K562 (cell line): ENCODE results near the gene TXNRD3. TPM values are rescaled to one million over a fixed set of nuclear protein-coding genes. Genes with fewer than 3 reads are reported as not detected.

Experiments used
- ATAC-seq: fragments of 200-7000 bp; cut with Tn5 transposase; 3 replicates; pipeline ENCODE4 v1.9.1; 2020; ENCODE audit warnings: moderate library complexity
- BruUV-seq: library from RNA; stranded (reverse); fragments of 400-500 nt; replicated peaks from 2 replicates; lab custom pipeline; 2021; lab: Mats Ljungman, UMichigan
- CTCF ChIA-PET: fragments of 300-600 bp; formaldehyde crosslinking; extraction: SDS; loops from one replicate; lab custom pipeline; 2021; ENCODE audit warnings: low intra/inter-chr PET ratio; lab: Yijun Ruan, JAX
- POLR2A ChIA-PET: fragments of 300-600, 350-650 bp; sonication (Branson Sonifier 250); formaldehyde crosslinking; extraction: SDS; loops from one replicate; lab custom pipeline; 2021; ENCODE audit warnings: antibody characterized with exemption, inconsistent platforms; lab: Yijun Ruan, JAX
- DNase-seq, 4 experiments: peaks; one replicate each; pipeline versions ENCODE4 v3.0.0 to v3.0.0-alpha.2; 2011 to 2018; ENCODE audit warnings: low spot score in 3 of 4, mixed read lengths in 3 of 4; ENCODE audit errors: extremely low read depth in 1 of 4
- FAIRE-seq: peaks from 2 replicates; lab custom pipeline; 2011; peaks lifted over from hg19 to GRCh38; lab: Jason Lieb, UNC
- H2AFZ ChIP-seq: 2 replicates; pipeline ENCODE4 v1.6.0; 2011; ENCODE audit warnings: low read depth, low read length, control low read depth, inconsistent platforms
- H3K27ac ChIP-seq: fragments of 200-600 bp; 3 replicates; pipeline ENCODE4 v1.8.0; 2011; ENCODE audit warnings: low read depth, mild to moderate bottlenecking, control low read depth, inconsistent platforms, low read length, moderate library complexity, mixed read lengths; ENCODE audit errors: extremely low read depth
- H3K27me3 ChIP-seq, 2 experiments: fragments of 300-600 bp in 1 of 2; 2 replicates in 1 of 2; 3 replicates in 1 of 2; pipeline versions ENCODE4 v1.6.0 to v1.8.0; 2011; ENCODE audit warnings: inconsistent platforms in 2 of 2, low read length in 2 of 2, mild to moderate bottlenecking in 1 of 2, mixed read lengths in 1 of 2, moderate library complexity in 1 of 2; ENCODE audit not compliant: control insufficient read depth in 2 of 2, insufficient read depth in 2 of 2
- H3K36me3 ChIP-seq: fragments of 300-600 bp; 3 replicates; pipeline ENCODE4 v1.8.0; 2011; ENCODE audit warnings: mild to moderate bottlenecking, low read length, inconsistent platforms; ENCODE audit not compliant: control insufficient read depth, insufficient read depth
- H3K4me1 ChIP-seq, 2 experiments: fragments of 200-600 bp in 1 of 2; replicated peaks in 1 of 2; 2 replicates in 1 of 2; 3 replicates in 1 of 2; pipeline versions ENCODE4 v1.5.1 to v1.8.0; 2011; ENCODE audit warnings: inconsistent platforms in 2 of 2, low read length in 2 of 2, mild to moderate bottlenecking in 1 of 2, mixed read lengths in 1 of 2, moderate library complexity in 1 of 2; ENCODE audit not compliant: control insufficient read depth in 2 of 2, insufficient read depth in 2 of 2
- H3K4me2 ChIP-seq: 2 replicates; pipeline ENCODE4 v1.6.1; 2011; ENCODE audit warnings: low read length, control low read depth, inconsistent platforms, mixed read lengths; ENCODE audit not compliant: insufficient read depth
- H3K4me3 ChIP-seq: fragments of 200-600 bp; sonication (generic), shearing (Covaris generic); 2 replicates; pipeline ENCODE4 v1.5.1; 2016; ENCODE audit warnings: control low read depth, inconsistent platforms
- H3K79me2 ChIP-seq: fragments of 200-600 bp; 3 replicates; pipeline ENCODE4 v1.8.0; 2011; ENCODE audit warnings: low read length, inconsistent platforms; ENCODE audit not compliant: control insufficient read depth, insufficient read depth
- H3K9ac ChIP-seq, 2 experiments: 2 replicates each; pipeline versions ENCODE4 v1.6.0 to v1.6.1; 2011; ENCODE audit warnings: low read depth in 2 of 2, low read length in 2 of 2, control low read depth in 1 of 2, inconsistent platforms in 1 of 2, mild to moderate bottlenecking in 1 of 2, mixed read lengths in 1 of 2; ENCODE audit not compliant: insufficient read depth in 1 of 2
- H3K9me1 ChIP-seq: one replicate; pipeline ENCODE4 v1.6.0; 2011; ENCODE audit warnings: inconsistent platforms, mild to moderate bottlenecking, low read length, moderate library complexity; ENCODE audit not compliant: control insufficient read depth, insufficient read depth
- H3K9me3 ChIP-seq: replicated peaks from 2 replicates; pipeline ENCODE4 v1.5.1; 2011; ENCODE audit warnings: low read depth, low read length, inconsistent platforms; ENCODE audit not compliant: control insufficient read depth, insufficient read depth
- H4K20me1 ChIP-seq: replicated peaks from 2 replicates; pipeline ENCODE4 v1.6.1; 2011; ENCODE audit warnings: low read length, inconsistent platforms, mixed read lengths; ENCODE audit not compliant: control insufficient read depth, insufficient read depth
- CHD1 ChIP-seq: fragments of 200-600 bp; sonication (generic); IDR thresholded peaks from one replicate; pipeline ENCODE4 v1.6.1; 2012; ENCODE audit warnings: mild to moderate bottlenecking, moderate library complexity, low read length, inconsistent platforms
- KDM1A ChIP-seq, 2 experiments: fragments of 450-650 bp; IDR thresholded peaks; 2 replicates each; pipeline ENCODE4 v1.6.1; 2016; ENCODE audit warnings: mild to moderate bottlenecking in 2 of 2
- NFE2 ChIP-seq: IDR thresholded peaks from 2 replicates; pipeline ENCODE4 v1.6.1; 2014; ENCODE audit warnings: antibody characterized with exemption, low read depth
- RBM25 ChIP-seq: fragments of 200-400 bp; formaldehyde crosslinking; IDR thresholded peaks from 2 replicates; pipeline ENCODE4 v1.6.1; 2018; ENCODE audit warnings: low read length, low read depth, moderate library complexity; ENCODE audit not compliant: severe bottlenecking
- SNRNP70 ChIP-seq: fragments of 200-400 bp; formaldehyde crosslinking; optimal IDR thresholded peaks from 2 replicates; pipeline ENCODE3; 2017; ENCODE audit warnings: low read depth, low read length
- SREBF2 ChIP-seq: sonication (generic); formaldehyde crosslinking; IDR thresholded peaks from 2 replicates; pipeline ENCODE4 v1.4.0; 2020; ENCODE audit warnings: mild to moderate bottlenecking, missing genetic modification reagents
- TAL1 ChIP-seq: fragments of 450-650 bp; IDR thresholded peaks from 2 replicates; pipeline ENCODE4 v1.6.1; 2016; ENCODE audit warnings: mild to moderate bottlenecking
- WGBS: fragments of 100-300 bp; shearing (Covaris generic); methylation state at CpG from one replicate; pipeline ENCODE4 v1.1.6; 2016; ENCODE audit warnings: low coverage, mixed read lengths; ENCODE audit not compliant: insufficient coverage; ENCODE audit errors: missing lambda C conversion rate; 5-methylcytosine and 5-hydroxymethylcytosine counted together
- in situ Hi-C: fragments of 300-500 bp; cut with MboI; formaldehyde crosslinking; loops from 4 replicates; pipeline ENCODE4 v1.15.0; 2018; ENCODE audit warnings: inconsistent platforms, mixed read lengths
- intact Hi-C: fragments of 100-400 bp; cut with micrococcal nuclease; formaldehyde crosslinking; loops from 2 replicates; pipeline ENCODE4 v1.14.2; 2022
- polyA plus RNA-seq, 8 experiments: library from polyadenylated mRNA; depleted of rRNA in 4 of 8; stranded (reverse) in 5 of 8; unstranded in 3 of 8; fragments of >200 nt; fragmentation: Nextera tagmentation in 2 of 8; fragmentation: Illumina TruSeq in 1 of 8; extraction: Ambion mirVana in 2 of 8; extraction: Trizol in 1 of 8; gene quantifications; 2 replicates each; pipeline versions ENCODE4 v1.2.1 to v1.2.3, GENCODE V29; 2011 to 2014; ENCODE audit warnings: inconsistent platforms in 1 of 8, missing spikeins in 1 of 8
- total RNA-seq, 7 experiments: library from RNA; depleted of rRNA in 6 of 7; stranded (reverse); fragments of >200 nt in 6 of 7; fragmentation: Illumina TruSeq in 2 of 7; extraction: Trizol in 2 of 7; gene quantifications; 2 replicates each; pipeline versions ENCODE4 v1.2.1 to v1.2.3, GENCODE V29; 2011 to 2021; ENCODE audit warnings: low replicate concordance in 1 of 7
- TF ChIP-seq, protein P1 (sequence below): fragments of 250-450 bp; sonication (Bioruptor Pico); IDR thresholded peaks from 2 replicates; pipeline ENCODE4 v1.4.0; 2020; ENCODE audit warnings: mild to moderate bottlenecking, moderate library complexity, borderline replicate concordance
- TF ChIP-seq, protein P2 (sequence below): fragments of 450-650 bp; IDR thresholded peaks from 2 replicates; pipeline ENCODE4 v1.6.1; 2016; ENCODE audit warnings: antibody characterized with exemption
- TF ChIP-seq, protein P3 (sequence below): fragments of 250-450 bp; sonication (Bioruptor Pico); IDR thresholded peaks from 2 replicates; pipeline ENCODE4 v1.8.0; 2022; ENCODE audit warnings: moderate library complexity, mild to moderate bottlenecking, inconsistent platforms
- TF ChIP-seq, protein P4 (sequence below), 2 experiments: IDR thresholded peaks; 2 replicates each; pipeline ENCODE4 v1.6.1; 2012; ENCODE audit warnings: improper control_type of control experiment in 2 of 2, low read depth in 2 of 2, low read length in 2 of 2, borderline replicate concordance in 1 of 2

TXNRD3 gene
- total and polyA plus RNA-seq, 9 of the 15 experiments (the other 6 are each of a cell fraction or from before 2014, with no cell fraction given), result 0.96 to 2.3 (median 1.7) TPM

DNA sequence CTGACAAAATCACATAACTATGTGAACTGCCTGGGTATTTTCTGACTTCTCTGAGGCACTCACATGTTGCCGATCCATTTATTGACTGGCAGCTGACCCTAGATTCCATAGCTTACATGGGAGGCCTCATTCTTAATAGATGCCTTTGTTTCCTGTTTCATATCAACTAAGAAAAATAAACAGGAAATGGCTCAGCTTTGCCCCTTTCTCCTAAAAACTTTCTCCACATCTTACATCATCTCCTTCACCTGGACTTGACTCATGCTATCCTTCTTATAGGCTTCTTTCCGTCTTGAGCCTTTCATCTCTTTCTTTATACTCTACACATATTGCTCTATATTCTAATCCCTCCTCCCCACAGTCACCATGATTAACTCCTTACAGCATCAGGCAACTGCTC is 38.0 kb downstream of the TXNRD3 start (continued):
- no peak for TF ChIP-seq SREBF2 (CRISPR knock-in tag)
- TF ChIP-seq, protein P1, sequence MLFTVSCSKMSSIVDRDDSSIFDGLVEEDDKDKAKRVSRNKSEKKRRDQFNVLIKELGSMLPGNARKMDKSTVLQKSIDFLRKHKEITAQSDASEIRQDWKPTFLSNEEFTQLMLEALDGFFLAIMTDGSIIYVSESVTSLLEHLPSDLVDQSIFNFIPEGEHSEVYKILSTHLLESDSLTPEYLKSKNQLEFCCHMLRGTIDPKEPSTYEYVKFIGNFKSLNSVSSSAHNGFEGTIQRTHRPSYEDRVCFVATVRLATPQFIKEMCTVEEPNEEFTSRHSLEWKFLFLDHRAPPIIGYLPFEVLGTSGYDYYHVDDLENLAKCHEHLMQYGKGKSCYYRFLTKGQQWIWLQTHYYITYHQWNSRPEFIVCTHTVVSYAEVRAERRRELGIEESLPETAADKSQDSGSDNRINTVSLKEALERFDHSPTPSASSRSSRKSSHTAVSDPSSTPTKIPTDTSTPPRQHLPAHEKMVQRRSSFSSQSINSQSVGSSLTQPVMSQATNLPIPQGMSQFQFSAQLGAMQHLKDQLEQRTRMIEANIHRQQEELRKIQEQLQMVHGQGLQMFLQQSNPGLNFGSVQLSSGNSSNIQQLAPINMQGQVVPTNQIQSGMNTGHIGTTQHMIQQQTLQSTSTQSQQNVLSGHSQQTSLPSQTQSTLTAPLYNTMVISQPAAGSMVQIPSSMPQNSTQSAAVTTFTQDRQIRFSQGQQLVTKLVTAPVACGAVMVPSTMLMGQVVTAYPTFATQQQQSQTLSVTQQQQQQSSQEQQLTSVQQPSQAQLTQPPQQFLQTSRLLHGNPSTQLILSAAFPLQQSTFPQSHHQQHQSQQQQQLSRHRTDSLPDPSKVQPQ (CRISPR knock-in tag), result no peak

DNA sequence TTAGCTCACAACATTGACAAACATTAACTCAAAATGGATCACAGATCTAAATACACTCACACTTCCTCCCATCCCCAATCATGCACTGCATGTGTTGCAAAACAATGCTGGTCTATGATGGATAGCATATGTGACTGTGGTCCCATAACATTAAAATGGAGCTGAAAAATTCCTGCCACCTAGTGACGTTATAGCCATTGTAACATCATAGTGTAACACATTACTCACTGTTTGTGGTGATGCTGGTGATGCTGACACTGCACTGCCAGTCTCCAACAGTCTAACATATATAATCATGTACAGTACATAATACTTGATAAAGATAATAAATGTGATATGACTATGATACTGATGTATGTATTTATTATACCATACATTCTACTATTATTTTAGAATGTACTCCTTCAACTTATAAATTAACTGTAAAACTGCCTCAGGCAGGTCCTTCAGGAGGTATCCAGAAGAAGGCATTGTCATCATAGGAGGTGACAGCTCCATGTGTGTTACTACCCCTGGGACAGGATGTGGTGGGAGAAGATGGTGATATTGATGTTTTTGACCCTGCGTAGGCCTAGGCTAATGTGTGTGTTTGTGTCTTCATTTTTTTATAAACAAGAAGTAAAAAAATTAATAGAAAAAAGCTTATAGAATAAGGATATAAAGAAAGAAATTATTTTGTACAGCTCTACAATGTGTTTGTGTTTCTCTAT is 41.3 kb downstream of the TXNRD3 start:
- Histone ChIP-seq H3K4me2 (no peak overlapping the region), H3K27me3 (peaks cover 0 to 9% of the 10 kb centered on the region in 2 experiments; a peak in 2 of 5 replicates), H3K9me3 (no peaks in the 10 kb centered on the region), H3K4me3 (no peak overlapping the region), H3K27ac (no peak overlapping the region), H3K36me3 (no peaks in the 10 kb centered on the region), H3K79me2 (no peaks in the 10 kb centered on the region), H3K9me1 (no peaks in the 10 kb centered on the region), H2AFZ (no peak overlapping the region), H4K20me1 (no peaks in the 10 kb centered on the region), H3K9ac (no peak overlapping the region), H3K4me1 (no peaks in the 10 kb centered on the region)
- no TSS peak for BruUV-seq
- intact Hi-C loops (no loop called here), in situ Hi-C loops (no loop called here)
- no peak for FAIRE-seq
- no peak for DNase-seq
- 28% methylated on average over 2 of the region's 2 CpGs for WGBS
- no peak for ATAC-seq
- ChIA-PET CTCF (no interaction called here), POLR2A (no interaction called here)
- TF ChIP-seq SNRNP70 (no peak), NFE2 (no peak), RBM25 (no peak), KDM1A (IDR thresholded peaks at IDR 0.05) (no peak), TAL1 (no peak), CHD1 (no peak)
- TF ChIP-seq, protein P2, sequence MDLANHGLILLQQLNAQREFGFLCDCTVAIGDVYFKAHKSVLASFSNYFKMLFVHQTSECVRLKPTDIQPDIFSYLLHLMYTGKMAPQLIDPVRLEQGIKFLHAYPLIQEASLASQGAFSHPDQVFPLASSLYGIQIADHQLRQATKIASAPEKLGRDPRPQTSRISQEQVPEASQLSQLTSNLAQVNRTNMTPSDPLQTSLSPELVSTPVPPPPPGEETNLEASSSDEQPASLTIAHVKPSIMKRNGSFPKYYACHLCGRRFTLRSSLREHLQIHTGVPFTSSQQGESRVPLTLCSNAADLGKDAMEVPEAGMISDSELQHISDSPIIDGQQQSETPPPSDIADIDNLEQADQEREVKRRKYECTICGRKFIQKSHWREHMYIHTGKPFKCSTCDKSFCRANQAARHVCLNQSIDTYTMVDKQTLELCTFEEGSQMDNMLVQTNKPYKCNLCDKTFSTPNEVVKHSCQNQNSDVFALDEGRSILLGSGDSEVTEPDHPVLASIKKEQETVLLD, result no peak
- TF ChIP-seq, protein P3, sequence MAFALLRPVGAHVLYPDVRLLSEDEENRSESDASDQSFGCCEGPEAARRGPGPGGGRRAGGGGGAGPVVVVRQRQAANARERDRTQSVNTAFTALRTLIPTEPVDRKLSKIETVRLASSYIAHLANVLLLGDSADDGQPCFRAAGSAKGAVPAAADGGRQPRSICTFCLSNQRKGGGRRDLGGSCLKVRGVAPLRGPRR (CRISPR knock-in tag), result no peak
- TF ChIP-seq, protein P4, sequence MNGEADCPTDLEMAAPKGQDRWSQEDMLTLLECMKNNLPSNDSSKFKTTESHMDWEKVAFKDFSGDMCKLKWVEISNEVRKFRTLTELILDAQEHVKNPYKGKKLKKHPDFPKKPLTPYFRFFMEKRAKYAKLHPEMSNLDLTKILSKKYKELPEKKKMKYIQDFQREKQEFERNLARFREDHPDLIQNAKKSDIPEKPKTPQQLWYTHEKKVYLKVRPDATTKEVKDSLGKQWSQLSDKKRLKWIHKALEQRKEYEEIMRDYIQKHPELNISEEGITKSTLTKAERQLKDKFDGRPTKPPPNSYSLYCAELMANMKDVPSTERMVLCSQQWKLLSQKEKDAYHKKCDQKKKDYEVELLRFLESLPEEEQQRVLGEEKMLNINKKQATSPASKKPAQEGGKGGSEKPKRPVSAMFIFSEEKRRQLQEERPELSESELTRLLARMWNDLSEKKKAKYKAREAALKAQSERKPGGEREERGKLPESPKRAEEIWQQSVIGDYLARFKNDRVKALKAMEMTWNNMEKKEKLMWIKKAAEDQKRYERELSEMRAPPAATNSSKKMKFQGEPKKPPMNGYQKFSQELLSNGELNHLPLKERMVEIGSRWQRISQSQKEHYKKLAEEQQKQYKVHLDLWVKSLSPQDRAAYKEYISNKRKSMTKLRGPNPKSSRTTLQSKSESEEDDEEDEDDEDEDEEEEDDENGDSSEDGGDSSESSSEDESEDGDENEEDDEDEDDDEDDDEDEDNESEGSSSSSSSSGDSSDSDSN (IDR thresholded peaks at IDR 0.05; ENCODE audit: borderline replicate concordance in 1 of 2, low read depth in 2 of 2, low read length in 2 of 2), result no peak
